GM21619 (cell line): ENCODE measurements around the gene IMPACT.

ENCODE experiments used
- ATAC-seq: cut with Tn5 transposase; IDR thresholded peaks from one replicate; pipeline ENCODE4 v1.9.1; 2021; ENCODE audit not compliant: unreplicated experiment

The IMPACT gene

GRCh38 chr18:24426398-24427294, at the start of gene IMPACT:
Gene IMPACT, plus strand, starts transcription at chr18:24426670. Its CDS starts 87 bp downstream, at chr18:24426757.
- ATAC-seq = peak; percentile 93

GRCh38 chr18:24378598-24378997, 47.9 kb upstream of the IMPACT start:
- no peak for ATAC-seq

- no peak for ATAC-seq
These were observed 46.2 kb upstream of the IMPACT start for GRCh38 chr18:24380163-24380747.

- ATAC-seq = no peak
These were observed 45.3 kb upstream of the IMPACT start for GRCh38 chr18:24381126-24381525.

- ATAC-seq = no peak
These were observed 39.8 kb upstream of the IMPACT start for GRCh38 chr18:24386681-24387080.

GRCh38 chr18:24388957-24389356, 37.5 kb upstream of the IMPACT start:
- no peak for ATAC-seq

- ATAC-seq = no peak
These were observed 31.2 kb upstream of the IMPACT start for GRCh38 chr18:24395049-24395795.

- ATAC-seq = no peak
These were observed 30.3 kb upstream of the IMPACT start for GRCh38 chr18:24396082-24396633.

GRCh38 chr18:24397131-24397693, 29.3 kb upstream of the IMPACT start:
- ATAC-seq = no peak

GRCh38 chr18:24397694-24398368, 28.6 kb upstream of the IMPACT start, which contains the start of gene OSBPL1A:
Gene OSBPL1A, minus strand, starts transcription at chr18:24397824. Its CDS starts 20,291 bp downstream, at chr18:24377533.
- no peak for ATAC-seq

- no peak for ATAC-seq
These were observed 27.9 kb upstream of the IMPACT start for GRCh38 chr18:24398540-24398939.

- ATAC-seq = no peak
These were observed 25.9 kb upstream of the IMPACT start for GRCh38 chr18:24400587-24400986.

- ATAC-seq = no peak
These were observed 24.2 kb upstream of the IMPACT start for GRCh38 chr18:24402209-24402785.

- ATAC-seq = no peak
These were observed 23.4 kb upstream of the IMPACT start for GRCh38 chr18:24403076-24403475.

GRCh38 chr18:24404591-24404990, 21.9 kb upstream of the IMPACT start:
- ATAC-seq = no peak

- no peak for ATAC-seq
These were observed 18.0 kb upstream of the IMPACT start for GRCh38 chr18:24408496-24408895.

- no peak for ATAC-seq
These were observed 13.3 kb upstream of the IMPACT start for GRCh38 chr18:24413148-24413547.

GRCh38 chr18:24414349-24415003, 12.0 kb upstream of the IMPACT start:
- ATAC-seq = no peak

- no peak for ATAC-seq
These were observed 9.0 kb upstream of the IMPACT start for GRCh38 chr18:24417480-24417879.
